DOHH2 (cell line): ENCODE results near the gene TPCN2.

Source experiments
- H3F3A ChIP-seq: fragments of 200-600 bp; sonication (generic), shearing (Covaris generic); 2 replicates; pipeline ENCODE4 v1.6.0; 2016; ENCODE audit warnings: antibody characterized with exemption, mild to moderate bottlenecking; ENCODE audit not compliant: control insufficient read depth, insufficient read depth
- H3K27ac ChIP-seq: fragments of 200-600 bp; sonication (generic); 2 replicates; pipeline ENCODE4 v1.5.1; 2014; ENCODE audit warnings: low read depth, mild to moderate bottlenecking, low read length, moderate library complexity
- H3K27me3 ChIP-seq: fragments of 200-600 bp; sonication (generic); 2 replicates; pipeline ENCODE4 v1.6.1; 2014; ENCODE audit warnings: mild to moderate bottlenecking, low read length, mixed read lengths; ENCODE audit not compliant: control insufficient read depth
- H3K36me3 ChIP-seq: fragments of 200-600 bp; sonication (generic); 2 replicates; pipeline ENCODE4 v1.6.1; 2014; ENCODE audit warnings: mild to moderate bottlenecking, low read length, moderate library complexity, mixed read lengths; ENCODE audit not compliant: control insufficient read depth
- H3K4me1 ChIP-seq: fragments of 200-600 bp; sonication (generic); 2 replicates; pipeline ENCODE4 v1.6.1; 2014; ENCODE audit warnings: mild to moderate bottlenecking, low read length, mixed read lengths; ENCODE audit not compliant: control insufficient read depth
- H3K4me2 ChIP-seq: fragments of 200-600 bp; sonication (generic); 2 replicates; pipeline ENCODE4 v1.6.0; 2014; ENCODE audit warnings: mild to moderate bottlenecking, low read length, moderate library complexity
- H3K4me3 ChIP-seq: fragments of 200-600 bp; sonication (generic); 2 replicates; pipeline ENCODE4 v1.5.1; 2014; ENCODE audit warnings: mild to moderate bottlenecking, low read length, mixed read lengths
- H3K79me2 ChIP-seq: fragments of 200-600 bp; sonication (generic); 2 replicates; pipeline ENCODE4 v1.6.1; 2014; ENCODE audit warnings: mild to moderate bottlenecking, low read length, mixed read lengths; ENCODE audit not compliant: control insufficient read depth
- H3K9me2 ChIP-seq: fragments of 200-600 bp; sonication (generic); replicated peaks from 2 replicates; pipeline ENCODE4 v1.6.1; 2014; ENCODE audit warnings: mild to moderate bottlenecking, low read length, mixed read lengths; ENCODE audit not compliant: control insufficient read depth
- H3K9me3 ChIP-seq: fragments of 200-600 bp; sonication (generic); 2 replicates; pipeline ENCODE4 v1.6.1; 2014; ENCODE audit warnings: antibody characterized with exemption, low read length, mixed read lengths; ENCODE audit not compliant: control insufficient read depth, insufficient read depth
- H4K20me1 ChIP-seq: fragments of 200-600 bp; sonication (generic); 2 replicates; pipeline ENCODE4 v1.6.0; 2014; ENCODE audit warnings: low read depth, mild to moderate bottlenecking, antibody characterized with exemption, low read length, moderate library complexity; ENCODE audit not compliant: control insufficient read depth, insufficient read depth
- EZH2phosphoT487 ChIP-seq: fragments of 200-600 bp; sonication (generic); IDR thresholded peaks from 2 replicates; pipeline ENCODE4 v1.6.1; 2017; ENCODE audit warnings: borderline replicate concordance, mild to moderate bottlenecking, antibody characterized with exemption, low read length, moderate library complexity, mixed read lengths
- TF ChIP-seq, protein P1 (sequence below): fragments of 200-600 bp; sonication (generic); IDR thresholded peaks from one replicate; pipeline ENCODE4 v1.5.1; 2014; ENCODE audit warnings: antibody characterized with exemption, mild to moderate bottlenecking, low read depth, low read length; ENCODE audit not compliant: poor library complexity, severe bottlenecking

TPCN2 gene

GRCh38 chr11:69040051-69040450 lies 8.7 kb upstream of the TPCN2 start:
- no peaks in the 10 kb centered on the region for H4K20me1 ChIP-seq
- no peak overlapping the region for H3K27ac ChIP-seq
- no peaks in the 10 kb centered on the region for H3K79me2 ChIP-seq
- H3K9me2 ChIP-seq: no peaks in the 10 kb centered on the region
- no peaks in the 10 kb centered on the region for H3F3A ChIP-seq
- TF ChIP-seq EZH2phosphoT487: no peak
- TF ChIP-seq, protein P1, sequence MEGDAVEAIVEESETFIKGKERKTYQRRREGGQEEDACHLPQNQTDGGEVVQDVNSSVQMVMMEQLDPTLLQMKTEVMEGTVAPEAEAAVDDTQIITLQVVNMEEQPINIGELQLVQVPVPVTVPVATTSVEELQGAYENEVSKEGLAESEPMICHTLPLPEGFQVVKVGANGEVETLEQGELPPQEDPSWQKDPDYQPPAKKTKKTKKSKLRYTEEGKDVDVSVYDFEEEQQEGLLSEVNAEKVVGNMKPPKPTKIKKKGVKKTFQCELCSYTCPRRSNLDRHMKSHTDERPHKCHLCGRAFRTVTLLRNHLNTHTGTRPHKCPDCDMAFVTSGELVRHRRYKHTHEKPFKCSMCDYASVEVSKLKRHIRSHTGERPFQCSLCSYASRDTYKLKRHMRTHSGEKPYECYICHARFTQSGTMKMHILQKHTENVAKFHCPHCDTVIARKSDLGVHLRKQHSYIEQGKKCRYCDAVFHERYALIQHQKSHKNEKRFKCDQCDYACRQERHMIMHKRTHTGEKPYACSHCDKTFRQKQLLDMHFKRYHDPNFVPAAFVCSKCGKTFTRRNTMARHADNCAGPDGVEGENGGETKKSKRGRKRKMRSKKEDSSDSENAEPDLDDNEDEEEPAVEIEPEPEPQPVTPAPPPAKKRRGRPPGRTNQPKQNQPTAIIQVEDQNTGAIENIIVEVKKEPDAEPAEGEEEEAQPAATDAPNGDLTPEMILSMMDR: no peak
- H3K9me3 ChIP-seq: no peaks in the 10 kb centered on the region
- no peak overlapping the region for H3K4me3 ChIP-seq
- H3K4me2 ChIP-seq: no peak overlapping the region
- H3K36me3 ChIP-seq: no peaks in the 10 kb centered on the region
- peaks cover 10% of the 10 kb centered on the region for H3K4me1 ChIP-seq
- H3K27me3 ChIP-seq: no peaks in the 10 kb centered on the region

DNA sequence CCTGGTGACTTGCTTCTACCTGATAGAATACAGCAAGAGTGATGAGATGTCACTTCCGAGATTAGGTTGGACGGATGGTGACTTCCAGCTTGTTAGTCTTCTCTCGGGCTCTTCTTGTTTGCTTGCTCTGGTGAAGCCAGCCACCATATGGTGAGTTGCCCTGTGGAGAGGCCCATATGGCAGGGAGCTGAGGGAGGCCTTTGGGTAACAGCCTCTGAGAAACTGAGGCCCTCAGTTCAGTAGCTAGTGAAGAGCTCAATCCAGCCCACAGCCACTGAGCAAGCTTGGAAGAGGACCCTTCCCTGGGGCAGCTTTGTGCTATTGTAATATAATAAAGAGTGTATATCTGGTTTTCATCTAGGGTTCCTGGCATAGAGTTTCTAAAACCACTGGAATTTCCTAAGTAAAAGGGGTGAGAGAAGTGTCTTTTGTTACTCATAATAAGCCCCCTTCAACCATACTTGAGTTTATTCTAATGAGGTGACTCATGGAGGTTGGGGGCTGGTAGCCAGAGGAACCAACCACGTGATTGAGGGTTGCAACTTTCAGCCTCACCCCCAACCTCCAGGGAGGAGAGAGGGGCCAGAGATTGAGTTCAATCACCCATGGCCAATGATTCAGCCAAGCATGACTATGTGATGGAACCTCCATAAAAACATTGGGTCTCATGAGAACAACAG lies 8.0 kb upstream of the TPCN2 start:
- H3K4me2 ChIP-seq: no peak overlapping the region
- peaks cover 10% of the 10 kb centered on the region for H3K4me1 ChIP-seq
- no peaks in the 10 kb centered on the region for H3K9me3 ChIP-seq

DNA sequence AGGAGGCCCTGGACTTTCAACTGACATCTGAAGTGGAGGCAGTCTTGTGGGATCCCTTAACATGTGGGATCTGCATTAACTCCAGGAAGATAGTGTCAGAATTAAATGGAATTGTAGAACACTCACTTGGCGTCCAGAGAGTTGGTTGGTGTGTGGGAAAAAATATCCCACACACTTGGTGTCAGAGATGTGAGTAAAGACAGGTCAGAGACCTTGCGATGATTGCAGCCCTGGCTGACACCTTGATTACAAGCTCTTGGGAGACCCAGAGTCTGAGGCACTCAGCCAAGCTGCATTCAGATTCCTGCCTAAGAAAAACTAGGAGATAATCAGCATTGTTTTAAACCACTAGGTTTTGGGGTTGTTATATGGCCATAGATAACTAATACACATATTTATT lies 7.2 kb upstream of the TPCN2 start:
- Histone ChIP-seq H3K36me3 (no peaks in the 10 kb centered on the region), H3K27ac (no peak overlapping the region), H3K4me1 (peaks cover 10% of the 10 kb centered on the region), H3F3A (no peaks in the 10 kb centered on the region), H3K4me3 (no peak overlapping the region), H3K9me3 (no peaks in the 10 kb centered on the region), H4K20me1 (no peaks in the 10 kb centered on the region), H3K27me3 (no peaks in the 10 kb centered on the region), H3K9me2 (no peaks in the 10 kb centered on the region), H3K4me2 (no peak overlapping the region), H3K79me2 (no peaks in the 10 kb centered on the region)
- no peak for TF ChIP-seq EZH2phosphoT487
- TF ChIP-seq, protein P1: no peak

More for the DNA sequence above, 8.0 kb upstream of the TPCN2 start:
- Histone ChIP-seq H3K27me3 (no peaks in the 10 kb centered on the region), H3K27ac (no peak overlapping the region), H3F3A (no peaks in the 10 kb centered on the region), H3K9me2 (no peaks in the 10 kb centered on the region), H3K36me3 (no peaks in the 10 kb centered on the region), H4K20me1 (no peaks in the 10 kb centered on the region), H3K79me2 (no peaks in the 10 kb centered on the region), H3K4me3 (no peak overlapping the region)
- no peak for TF ChIP-seq EZH2phosphoT487
- TF ChIP-seq, protein P1: no peak
